PC-9 (cell line): ENCODE data around the gene UBTD2. TPM values are rescaled to one million over a fixed set of nuclear protein-coding genes. Genes with fewer than 3 reads are reported as not detected.

Experiments used
- BruUV-seq: library from RNA; stranded (reverse); fragments of 400-500 nt; replicated peaks from 2 replicates; lab custom pipeline; 2021; lab: Mats Ljungman, UMichigan
- CTCF ChIA-PET: fragments of 300-600 bp; sonication (Branson Sonifier 250); formaldehyde crosslinking; loops from one replicate; lab custom pipeline; 2022; ENCODE audit warnings: antibody characterized with exemption; lab: Charles Lee
- POLR2A ChIA-PET: fragments of 300-600 bp; sonication (Branson Sonifier 250); formaldehyde crosslinking; loops from one replicate; lab custom pipeline; 2022; ENCODE audit warnings: antibody characterized with exemption; ENCODE audit not compliant: unreplicated experiment; lab: Charles Lee
- DNase-seq, 2 experiments: peaks; one replicate each; pipeline versions ENCODE4 v3.0.0 to v3.0.0-alpha.2; 2015 to 2022; ENCODE audit warnings: mixed read lengths in 1 of 2
- H2AFZ ChIP-seq: fragments of 200-600 bp; sonication (generic); 2 replicates; pipeline ENCODE4 v1.8.1; 2017; ENCODE audit warnings: antibody characterized with exemption
- H3F3A ChIP-seq: fragments of 200-600 bp; sonication (generic); 2 replicates; pipeline ENCODE4 v1.8.1; 2017; ENCODE audit warnings: antibody characterized with exemption, mild to moderate bottlenecking, low read depth; ENCODE audit not compliant: insufficient read depth
- H3K27ac ChIP-seq: fragments of 200-600 bp; sonication (generic); 2 replicates; pipeline ENCODE4 v1.6.1; 2016; ENCODE audit warnings: mixed run types
- H3K27me3 ChIP-seq: fragments of 200-600 bp; sonication (generic); 2 replicates; pipeline ENCODE4 v1.6.1; 2016; ENCODE audit warnings: low read depth, mixed run types; ENCODE audit not compliant: insufficient read depth
- H3K36me3 ChIP-seq: fragments of 200-600 bp; sonication (generic); 2 replicates; pipeline ENCODE4 v1.6.1; 2016; ENCODE audit warnings: low read depth, mixed run types
- H3K4me1 ChIP-seq: fragments of 200-600 bp; sonication (generic); replicated peaks from 2 replicates; pipeline ENCODE4 v1.6.1; 2016; ENCODE audit warnings: mixed run types; ENCODE audit not compliant: insufficient read depth
- H3K4me2 ChIP-seq: fragments of 200-600 bp; sonication (generic); 2 replicates; pipeline ENCODE4 v1.6.1; 2017; ENCODE audit warnings: mixed run types
- H3K4me3 ChIP-seq: fragments of 200-600 bp; sonication (generic); 2 replicates; pipeline ENCODE4 v1.6.1; 2016; ENCODE audit warnings: mixed run types
- H3K79me2 ChIP-seq: fragments of 200-600 bp; sonication (generic); 2 replicates; pipeline ENCODE4 v1.6.1; 2017; ENCODE audit warnings: low read depth, mixed run types
- H3K9me2 ChIP-seq: fragments of 200-600 bp; sonication (generic); 2 replicates; pipeline ENCODE4 v1.8.1; 2017; ENCODE audit warnings: mild to moderate bottlenecking; ENCODE audit not compliant: insufficient read depth
- H3K9me3 ChIP-seq: fragments of 200-600 bp; sonication (generic); 2 replicates; pipeline ENCODE4 v1.8.1; 2016; ENCODE audit warnings: low read depth; ENCODE audit not compliant: insufficient read depth
- H4K20me1 ChIP-seq: fragments of 200-600 bp; sonication (generic); 2 replicates; pipeline ENCODE4 v1.8.1; 2017; ENCODE audit not compliant: insufficient read depth
- CTCF ChIP-seq: fragments of 200-600 bp; sonication (generic); conservative IDR thresholded peaks from 2 replicates; pipeline ENCODE4 v1.6.1; 2017; ENCODE audit warnings: mixed run types, antibody characterized with exemption, mild to moderate bottlenecking, moderate library complexity
- EZH2 ChIP-seq: fragments of 200-600 bp; sonication (generic); IDR thresholded peaks from 2 replicates; pipeline ENCODE4 v1.8.0; 2017; ENCODE audit warnings: antibody characterized with exemption, low read depth
- intact Hi-C: fragments of 100-400 bp; cut with micrococcal nuclease; formaldehyde crosslinking; loops from one replicate; pipeline ENCODE4 v1.10.0; 2022; ENCODE audit not compliant: unreplicated experiment
- total RNA-seq: library from RNA; stranded (reverse); gene quantifications from 2 replicates; pipeline ENCODE4 v1.2.3, GENCODE V29; 2021

The UBTD2 gene
- total RNA-seq, 1 experiment from 2014 or later, result 21.7 TPM

- Histone ChIP-seq H3K9me3 (no peaks in the 10 kb centered on the region), H3K27ac (peak overlapping the region; percentile 65), H3K4me2 (peak overlapping the region; percentile 84), H3F3A (peaks cover 25% of the 10 kb centered on the region; the same call in 1 of the 2 replicates), H2AFZ (no peak overlapping the region), H3K4me3 (peak overlapping the region; percentile 67), H4K20me1 (peaks cover 8% of the 10 kb centered on the region; the same call in 1 of the 2 replicates), H3K27me3 (no peaks in the 10 kb centered on the region), H3K4me1 (peaks cover 21% of the 10 kb centered on the region), H3K79me2 (peaks cover 53% of the 10 kb centered on the region), H3K9me2 (no peaks in the 10 kb centered on the region), H3K36me3 (no peaks in the 10 kb centered on the region)
- CTCF ChIA-PET, result interaction anchor here (0.7 kb wide), 1 partner anchor 96 kb away, joined by 3 read pairs; no protein-coding TSS in a partner anchor
- POLR2A ChIA-PET, result interaction anchor here (0.5 to 1.5 kb wide), 4 partner anchors 11 to 79 kb away, joined by 3 to 22 read pairs (median 6); no protein-coding TSS in a partner anchor
- intact Hi-C loops, result loop anchor here (5.0 kb wide), 2 partner anchors 134 to 266 kb away; partner anchors contain the start of gene SH3PXD2B
- BruUV-seq, result TSS peak; percentile 30
- TF ChIP-seq EZH2 (no peak), CTCF (no peak)
- DNase-seq, result no peak
Observed at GRCh38 chr5:172186114-172186695, 97.4 kb downstream of the UBTD2 start.

- POLR2A ChIA-PET, result interaction anchor here (1.5 kb wide), 1 partner anchor 11 kb away, joined by 22 read pairs; no protein-coding TSS in a partner anchor
- Histone ChIP-seq H3K27me3 (no peaks in the 10 kb centered on the region), H3K4me1 (peaks cover 21% of the 10 kb centered on the region), H3K36me3 (no peaks in the 10 kb centered on the region), H3F3A (peaks cover 25% of the 10 kb centered on the region; the same call in 1 of the 2 replicates), H3K9me3 (no peaks in the 10 kb centered on the region), H3K9me2 (no peaks in the 10 kb centered on the region), H4K20me1 (peaks cover 14% of the 10 kb centered on the region), H2AFZ (no peak overlapping the region), H3K4me3 (peak overlapping the region; percentile 3; the same call in 1 of the 2 replicates), H3K4me2 (peak overlapping the region; percentile 84), H3K27ac (peak overlapping the region; percentile 65), H3K79me2 (peaks cover 60% of the 10 kb centered on the region)
- no TSS peak for BruUV-seq
- intact Hi-C loops, result loop anchor here (5.0 kb wide), 2 partner anchors 133 to 267 kb away; partner anchors contain the start of gene SH3PXD2B
- no peak for TF ChIP-seq EZH2
- no peak for TF ChIP-seq CTCF
- CTCF ChIA-PET, result no interaction called here
- no peak for DNase-seq
Observed at GRCh38 chr5:172185096-172185461, 98.5 kb downstream of the UBTD2 start.

- H3K9me3 ChIP-seq, result no peaks in the 10 kb centered on the region
- CTCF ChIA-PET, result no interaction called here
Observed at GRCh38 chr5:172183881-172184280, 99.7 kb downstream of the UBTD2 start.

More at GRCh38 chr5:172183881-172184280, 99.7 kb downstream of the UBTD2 start:
- BruUV-seq, result no TSS peak
- Histone ChIP-seq H3K27ac (no peak overlapping the region), H3F3A (peaks cover 25% of the 10 kb centered on the region; the same call in 1 of the 2 replicates), H3K9me2 (no peaks in the 10 kb centered on the region), H3K4me1 (peaks cover 21% of the 10 kb centered on the region), H3K4me3 (no peak overlapping the region), H3K36me3 (no peaks in the 10 kb centered on the region), H3K27me3 (no peaks in the 10 kb centered on the region), H3K79me2 (peaks cover 60% of the 10 kb centered on the region), H2AFZ (no peak overlapping the region), H4K20me1 (peaks cover 16% of the 10 kb centered on the region), H3K4me2 (no peak overlapping the region)
- TF ChIP-seq EZH2, result no peak
- intact Hi-C loops, result no loop called here
- DNase-seq, result no peak
- POLR2A ChIA-PET, result no interaction called here
